HEK293 (cell line): ENCODE results near the gene ADPGK.
A peak's percentile ranks its signal among the peaks of the same experiment; 100 is the strongest.

Experiments
- EGR2 ChIP-seq: fragments of 450-650 bp; formaldehyde crosslinking; IDR thresholded peaks from 2 replicates; pipeline ENCODE4 v1.5.1; 2016; ENCODE audit warnings: low read depth, missing biosample characterization, missing genetic modification characterization
- HOXA7 ChIP-seq: sonication (generic); formaldehyde crosslinking; IDR thresholded peaks from 2 replicates; pipeline ENCODE4 v1.8.1; 2022; ENCODE audit warnings: missing genetic modification reagents, borderline replicate concordance
- KLF17 ChIP-seq: fragments of 450-650 bp; formaldehyde crosslinking; IDR thresholded peaks from 2 replicates; pipeline ENCODE4 v1.5.1; 2016; ENCODE audit warnings: missing biosample characterization, missing genetic modification characterization
- KLF9 ChIP-seq: fragments of 450-650 bp; formaldehyde crosslinking; IDR thresholded peaks from 2 replicates; pipeline ENCODE4 v1.5.1; 2016; ENCODE audit warnings: missing biosample characterization, missing genetic modification characterization, low read depth
- MYNN ChIP-seq: fragments of 450-650 bp; formaldehyde crosslinking; IDR thresholded peaks from 2 replicates; pipeline ENCODE4 v1.5.1; 2016; ENCODE audit warnings: missing biosample characterization, missing genetic modification characterization, borderline replicate concordance
- PRDM6 ChIP-seq: fragments of 450-650 bp; formaldehyde crosslinking; IDR thresholded peaks from 2 replicates; pipeline ENCODE4 v1.5.1; 2017; ENCODE audit warnings: missing biosample characterization, missing genetic modification characterization
- SCRT2 ChIP-seq: fragments of 450-650 bp; formaldehyde crosslinking; IDR thresholded peaks from 2 replicates; pipeline ENCODE4 v1.5.1; 2016; ENCODE audit warnings: missing biosample characterization, missing genetic modification characterization
- YY2 ChIP-seq: fragments of 450-650 bp; formaldehyde crosslinking; IDR thresholded peaks from 2 replicates; pipeline ENCODE4 v1.5.1; 2016; ENCODE audit warnings: missing biosample characterization, missing genetic modification characterization
- ZNF155 ChIP-seq: fragments of 450-650 bp; formaldehyde crosslinking; IDR thresholded peaks from 2 replicates; pipeline ENCODE4 v1.5.1; 2016; ENCODE audit warnings: missing biosample characterization, missing genetic modification characterization
- ZNF266 ChIP-seq: fragments of 450-650 bp; formaldehyde crosslinking; IDR thresholded peaks from 2 replicates; pipeline ENCODE4 v1.5.1; 2016; ENCODE audit warnings: missing biosample characterization, missing genetic modification characterization, low read depth
- ZNF302 ChIP-seq: fragments of 450-650 bp; formaldehyde crosslinking; IDR thresholded peaks from 2 replicates; pipeline ENCODE4 v1.5.1; 2016; ENCODE audit warnings: missing biosample characterization, missing genetic modification characterization, low read depth
- ZNF350 ChIP-seq: fragments of 450-650 bp; formaldehyde crosslinking; IDR thresholded peaks from 2 replicates; pipeline ENCODE4 v1.5.0; 2017; ENCODE audit warnings: missing biosample characterization, mild to moderate bottlenecking, missing genetic modification characterization
- ZNF423 ChIP-seq: fragments of 450-650 bp; formaldehyde crosslinking; IDR thresholded peaks from 2 replicates; pipeline ENCODE4 v1.5.1; 2016; ENCODE audit warnings: missing biosample characterization, missing genetic modification characterization
- ZNF521 ChIP-seq: fragments of 450-650 bp; formaldehyde crosslinking; IDR thresholded peaks from 2 replicates; pipeline ENCODE4 v1.5.1; 2017; ENCODE audit warnings: missing biosample characterization, mild to moderate bottlenecking, missing genetic modification characterization
- ZNF544 ChIP-seq: fragments of 450-650 bp; formaldehyde crosslinking; IDR thresholded peaks from 2 replicates; pipeline ENCODE4 v1.5.0; 2017; ENCODE audit warnings: missing biosample characterization, missing genetic modification characterization
- ZNF560 ChIP-seq: fragments of 450-650 bp; formaldehyde crosslinking; IDR thresholded peaks from 2 replicates; pipeline ENCODE4 v1.5.1; 2017; ENCODE audit warnings: missing biosample characterization, missing genetic modification characterization, borderline replicate concordance
- ZNF600 ChIP-seq: fragments of 450-650 bp; formaldehyde crosslinking; IDR thresholded peaks from 2 replicates; pipeline ENCODE4 v1.5.1; 2016; ENCODE audit warnings: missing biosample characterization, missing genetic modification characterization
- ZNF645 ChIP-seq: fragments of 450-650 bp; formaldehyde crosslinking; IDR thresholded peaks from 2 replicates; pipeline ENCODE4; 2016; ENCODE audit warnings: missing biosample characterization, missing genetic modification characterization
- ZNF660 ChIP-seq: fragments of 450-650 bp; IDR thresholded peaks from 2 replicates; pipeline ENCODE4 v1.5.1; 2018; ENCODE audit warnings: missing biosample characterization, mild to moderate bottlenecking, missing genetic modification characterization
- ZSCAN23 ChIP-seq: fragments of 450-650 bp; formaldehyde crosslinking; IDR thresholded peaks from 2 replicates; pipeline ENCODE4 v1.5.1; 2016; ENCODE audit warnings: missing biosample characterization, missing genetic modification characterization
- ZSCAN5A ChIP-seq: fragments of 450-650 bp; formaldehyde crosslinking; IDR thresholded peaks from 2 replicates; pipeline ENCODE4 v1.5.1; 2016; ENCODE audit warnings: missing biosample characterization, missing genetic modification characterization
- TF ChIP-seq, protein P1 (sequence below): fragments of 450-650 bp; IDR thresholded peaks from 2 replicates; pipeline ENCODE4 v1.5.1; 2018; ENCODE audit warnings: missing biosample characterization, mild to moderate bottlenecking, missing genetic modification characterization
- TF ChIP-seq, protein P2 (sequence below): fragments of 450-650 bp; formaldehyde crosslinking; IDR thresholded peaks from 2 replicates; pipeline ENCODE4 v1.5.1; 2017; ENCODE audit warnings: missing biosample characterization, missing genetic modification characterization
- TF ChIP-seq, protein P3 (sequence below): fragments of 450-650 bp; formaldehyde crosslinking; IDR thresholded peaks from 2 replicates; pipeline ENCODE4 v1.5.1; 2017; ENCODE audit warnings: missing biosample characterization, missing genetic modification characterization

Gene ADPGK

DNA sequence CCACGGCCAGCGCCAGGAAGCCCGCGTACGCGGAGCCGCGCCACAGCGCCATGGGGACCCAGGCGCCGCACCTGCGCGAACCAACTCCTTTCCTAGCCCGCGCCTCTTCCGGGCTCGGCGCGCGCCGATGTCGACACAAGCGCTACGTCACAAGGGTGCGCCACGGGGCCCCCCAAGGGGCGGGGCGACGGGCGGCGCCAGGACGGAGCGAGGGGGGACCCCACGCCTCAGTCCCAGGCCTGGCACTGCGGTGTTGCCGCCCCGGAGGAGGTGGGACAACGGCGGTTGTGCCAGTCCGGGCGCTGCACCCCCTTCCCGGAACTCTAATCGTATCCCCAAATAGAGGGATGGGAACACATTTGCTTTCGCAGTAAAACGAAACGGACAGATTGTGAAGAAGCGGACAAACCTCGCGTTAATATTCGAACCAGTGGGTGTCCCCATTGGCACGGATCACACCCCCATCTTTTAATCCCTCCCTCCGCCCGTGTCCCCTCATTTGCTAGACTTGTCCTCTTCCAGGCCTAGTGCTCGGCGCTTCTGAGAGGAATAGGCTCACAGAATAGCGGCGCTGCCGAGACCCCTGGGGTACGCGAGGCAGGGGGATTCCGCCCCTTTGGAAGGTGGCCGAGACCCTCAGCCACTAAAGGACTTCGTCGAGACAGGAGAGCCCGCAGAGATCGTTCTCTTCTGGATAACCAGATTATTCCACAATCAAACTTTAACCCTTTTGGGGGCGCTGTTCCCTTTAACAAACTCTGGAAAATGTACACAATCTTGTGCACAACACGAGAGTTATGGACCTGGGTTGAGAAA, at the start of gene ADPGK (continued):
- no peak for TF ChIP-seq PRDM6 (tag by site-specific recombination)
- TF ChIP-seq ZNF645 = 0 out of 2 replicates have a peak, but pooled peaks have one; percentile 69
- peak; percentile 62; the same call in 1 of the 2 replicates for TF ChIP-seq SCRT2
- TF ChIP-seq ZNF521 = no peak
- TF ChIP-seq YY2 = peak; percentile 90
- no peak for TF ChIP-seq ZNF350 (tag by site-specific recombination)
- TF ChIP-seq ZNF560 (tag by site-specific recombination) = no peak
- peak; percentile 91 for TF ChIP-seq KLF9 (tag by site-specific recombination)
- TF ChIP-seq ZNF155 (tag by site-specific recombination) = no peak
- no peak for TF ChIP-seq ZNF544 (tag by site-specific recombination)
- TF ChIP-seq ZSCAN23 (tag by site-specific recombination) = peak; percentile 96
- TF ChIP-seq, protein P1, sequence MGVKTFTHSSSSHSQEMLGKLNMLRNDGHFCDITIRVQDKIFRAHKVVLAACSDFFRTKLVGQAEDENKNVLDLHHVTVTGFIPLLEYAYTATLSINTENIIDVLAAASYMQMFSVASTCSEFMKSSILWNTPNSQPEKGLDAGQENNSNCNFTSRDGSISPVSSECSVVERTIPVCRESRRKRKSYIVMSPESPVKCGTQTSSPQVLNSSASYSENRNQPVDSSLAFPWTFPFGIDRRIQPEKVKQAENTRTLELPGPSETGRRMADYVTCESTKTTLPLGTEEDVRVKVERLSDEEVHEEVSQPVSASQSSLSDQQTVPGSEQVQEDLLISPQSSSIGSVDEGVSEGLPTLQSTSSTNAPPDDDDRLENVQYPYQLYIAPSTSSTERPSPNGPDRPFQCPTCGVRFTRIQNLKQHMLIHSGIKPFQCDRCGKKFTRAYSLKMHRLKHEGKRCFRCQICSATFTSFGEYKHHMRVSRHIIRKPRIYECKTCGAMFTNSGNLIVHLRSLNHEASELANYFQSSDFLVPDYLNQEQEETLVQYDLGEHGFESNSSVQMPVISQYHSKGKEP (tag by site-specific recombination) = peak; percentile 65; the same call in 1 of the 2 replicates
- no peak for TF ChIP-seq HOXA7
- peak; percentile 79 for TF ChIP-seq ZNF600 (tag by site-specific recombination)
- TF ChIP-seq EGR2 (tag by site-specific recombination) = peak; percentile 56
- TF ChIP-seq, protein P2, sequence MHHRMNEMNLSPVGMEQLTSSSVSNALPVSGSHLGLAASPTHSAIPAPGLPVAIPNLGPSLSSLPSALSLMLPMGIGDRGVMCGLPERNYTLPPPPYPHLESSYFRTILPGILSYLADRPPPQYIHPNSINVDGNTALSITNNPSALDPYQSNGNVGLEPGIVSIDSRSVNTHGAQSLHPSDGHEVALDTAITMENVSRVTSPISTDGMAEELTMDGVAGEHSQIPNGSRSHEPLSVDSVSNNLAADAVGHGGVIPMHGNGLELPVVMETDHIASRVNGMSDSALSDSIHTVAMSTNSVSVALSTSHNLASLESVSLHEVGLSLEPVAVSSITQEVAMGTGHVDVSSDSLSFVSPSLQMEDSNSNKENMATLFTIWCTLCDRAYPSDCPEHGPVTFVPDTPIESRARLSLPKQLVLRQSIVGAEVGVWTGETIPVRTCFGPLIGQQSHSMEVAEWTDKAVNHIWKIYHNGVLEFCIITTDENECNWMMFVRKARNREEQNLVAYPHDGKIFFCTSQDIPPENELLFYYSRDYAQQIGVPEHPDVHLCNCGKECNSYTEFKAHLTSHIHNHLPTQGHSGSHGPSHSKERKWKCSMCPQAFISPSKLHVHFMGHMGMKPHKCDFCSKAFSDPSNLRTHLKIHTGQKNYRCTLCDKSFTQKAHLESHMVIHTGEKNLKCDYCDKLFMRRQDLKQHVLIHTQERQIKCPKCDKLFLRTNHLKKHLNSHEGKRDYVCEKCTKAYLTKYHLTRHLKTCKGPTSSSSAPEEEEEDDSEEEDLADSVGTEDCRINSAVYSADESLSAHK (tag by site-specific recombination) = peak; percentile 75
- TF ChIP-seq, protein P3, sequence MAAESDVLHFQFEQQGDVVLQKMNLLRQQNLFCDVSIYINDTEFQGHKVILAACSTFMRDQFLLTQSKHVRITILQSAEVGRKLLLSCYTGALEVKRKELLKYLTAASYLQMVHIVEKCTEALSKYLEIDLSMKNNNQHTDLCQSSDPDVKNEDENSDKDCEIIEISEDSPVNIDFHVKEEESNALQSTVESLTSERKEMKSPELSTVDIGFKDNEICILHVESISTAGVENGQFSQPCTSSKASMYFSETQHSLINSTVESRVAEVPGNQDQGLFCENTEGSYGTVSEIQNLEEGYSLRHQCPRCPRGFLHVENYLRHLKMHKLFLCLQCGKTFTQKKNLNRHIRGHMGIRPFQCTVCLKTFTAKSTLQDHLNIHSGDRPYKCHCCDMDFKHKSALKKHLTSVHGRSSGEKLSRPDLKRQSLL (tag by site-specific recombination) = peak; percentile 34; the same call in 1 of the 2 replicates
- no peak for TF ChIP-seq ZNF302 (tag by site-specific recombination)
- TF ChIP-seq ZNF660 (tag by site-specific recombination) = peak; percentile 94
- peak; percentile 99 for TF ChIP-seq ZSCAN5A
- TF ChIP-seq ZNF266 (tag by site-specific recombination) = no peak
- TF ChIP-seq ZNF423 (tag by site-specific recombination) = no peak
- TF ChIP-seq KLF17 = peak; percentile 99
- TF ChIP-seq MYNN (tag by site-specific recombination) = peak; percentile 41; the same call in 1 of the 2 replicates
